HepG2 (cell line): Measurements from ENCODE around the gene SCAMP3. TPM values are rescaled to one million over a fixed set of nuclear protein-coding genes. Genes with fewer than 3 reads are reported as not detected.

ENCODE experiments used
- AKAP8 ChIP-seq: sonication (generic); formaldehyde crosslinking; IDR thresholded peaks from 2 replicates; pipeline ENCODE4 v1.5.1; 2020; ENCODE audit warnings: mild to moderate bottlenecking, missing genetic modification reagents
- GATAD1 ChIP-seq: IDR thresholded peaks from 2 replicates; pipeline ENCODE4 v1.6.1; 2016; ENCODE audit warnings: missing genetic modification reagents, missing compliant biosample characterization
- GLMP ChIP-seq: sonication (generic); formaldehyde crosslinking; IDR thresholded peaks from 2 replicates; pipeline ENCODE4 v1.9.0; 2021; ENCODE audit warnings: missing genetic modification reagents, mild to moderate bottlenecking, borderline replicate concordance
- GTF3A ChIP-seq: sonication (generic); formaldehyde crosslinking; conservative IDR thresholded peaks from 2 replicates; pipeline ENCODE4 v1.4.0; 2020; ENCODE audit warnings: mild to moderate bottlenecking, missing genetic modification reagents
- HMGXB4 ChIP-seq, 2 experiments: sonication (generic) in 1 of 2; formaldehyde crosslinking in 1 of 2; IDR thresholded peaks; 2 replicates each; pipeline versions ENCODE4 v1.4.0 to v1.6.1; 2018 to 2020; ENCODE audit warnings: missing genetic modification reagents in 2 of 2, borderline replicate concordance in 1 of 2, low read depth in 1 of 2, mild to moderate bottlenecking in 1 of 2, missing biosample characterization in 1 of 2
- HNF1A ChIP-seq, 2 experiments: sonication (generic) in 1 of 2; formaldehyde crosslinking in 1 of 2; IDR thresholded peaks; 2 replicates each; pipeline versions ENCODE4 v1.4.0 to v1.6.1; 2016 to 2020; ENCODE audit warnings: borderline replicate concordance in 1 of 2, low read depth in 1 of 2, mild to moderate bottlenecking in 1 of 2, missing genetic modification reagents in 1 of 2
- KLF11 ChIP-seq: IDR thresholded peaks from 2 replicates; pipeline ENCODE4 v1.6.1; 2016; ENCODE audit warnings: missing compliant biosample characterization
- MEIS2 ChIP-seq: sonication (generic); formaldehyde crosslinking; IDR thresholded peaks from 2 replicates; pipeline ENCODE4 v1.9.0; 2021; ENCODE audit warnings: mild to moderate bottlenecking, missing genetic modification reagents
- SAFB2 ChIP-seq: sonication (generic); formaldehyde crosslinking; IDR thresholded peaks from 2 replicates; pipeline ENCODE4 v1.5.1; 2020; ENCODE audit warnings: missing genetic modification reagents, low read depth, mild to moderate bottlenecking, borderline replicate concordance
- THRA ChIP-seq: sonication (generic); formaldehyde crosslinking; IDR thresholded peaks from 2 replicates; pipeline ENCODE4 v1.4.0; 2020; ENCODE audit warnings: missing genetic modification reagents, borderline replicate concordance
- YY1 ChIP-seq: IDR thresholded peaks from 2 replicates; pipeline ENCODE4 v1.6.1; 2011; ENCODE audit warnings: low read length, low read depth, moderate library complexity, mild to moderate bottlenecking; ENCODE audit not compliant: insufficient read depth, insufficient replicate concordance
- ZNF20 ChIP-seq: sonication (generic); formaldehyde crosslinking; IDR thresholded peaks from 2 replicates; pipeline ENCODE4 v1.4.0; 2020; ENCODE audit warnings: mild to moderate bottlenecking, moderate library complexity, missing genetic modification reagents
- ZNF317 ChIP-seq: sonication (generic); formaldehyde crosslinking; IDR thresholded peaks from 2 replicates; pipeline ENCODE4 v1.5.0; 2020; ENCODE audit warnings: mild to moderate bottlenecking, missing genetic modification reagents
- ZNF501 ChIP-seq: sonication (generic); formaldehyde crosslinking; IDR thresholded peaks from 2 replicates; pipeline ENCODE4 v1.5.1; 2020; ENCODE audit warnings: mild to moderate bottlenecking, moderate library complexity, missing genetic modification reagents
- polyA plus RNA-seq, 8 experiments: library from polyadenylated mRNA; depleted of rRNA in 3 of 8; stranded (reverse) in 7 of 8; unstranded in 1 of 8; fragments of >200 nt; fragmentation: Illumina TruSeq in 4 of 8; extraction: Trizol in 4 of 8; gene quantifications; 2 replicates each; pipeline versions ENCODE4 v1.2.1 to v1.2.3, GENCODE V29; 2011 to 2016; ENCODE audit warnings: low read depth in 4 of 8, missing spikeins in 1 of 8, mixed read lengths in 1 of 8; ENCODE audit not compliant: insufficient read depth in 1 of 8
- total RNA-seq, 5 experiments: library from RNA; depleted of rRNA; stranded (reverse); fragments of >200 nt; fragmentation: Illumina TruSeq; extraction: Trizol; gene quantifications; 2 replicates each; pipeline ENCODE4 v1.2.3, GENCODE V29; 2016; ENCODE audit warnings: low read depth in 1 of 5

The SCAMP3 gene
- total and polyA plus RNA-seq, 2 of the 13 experiments (the other 11 are each of a cell fraction or from before 2014, with no cell fraction given), result 46.8 to 83.3 TPM

GRCh38 chr1:155308493-155309422, 46.6 kb upstream of the SCAMP3 start, which contains the start of gene FDPS (continued):
- TF ChIP-seq THRA (CRISPR knock-in tag) (no peak), GLMP (CRISPR knock-in tag) (no peak), KLF11 (CRISPR knock-in tag) (no peak), MEIS2 (no peak; the same call in 1 of the 2 replicates), HNF1A (IDR thresholded peaks at IDR 0.05; ENCODE audit: low read depth) (no peak), HNF1A (CRISPR knock-in tag; IDR thresholded peaks at IDR 0.05; ENCODE audit: borderline replicate concordance) (peak; percentile 75; the same call in 1 of the 2 replicates), GTF3A (CRISPR knock-in tag) (no peak), AKAP8 (CRISPR knock-in tag) (peak; percentile 94; the same call in 1 of the 2 replicates), YY1 (peak; percentile 78), ZNF501 (CRISPR knock-in tag) (0 out of 2 replicates have a peak, but pooled peaks have one; percentile 31), SAFB2 (CRISPR knock-in tag) (peak; percentile 61; the same call in 1 of the 2 replicates), ZNF317 (CRISPR knock-in tag) (0 out of 2 replicates have a peak, but pooled peaks have one; percentile 26), GATAD1 (CRISPR knock-in tag) (peak; percentile 95), ZNF20 (CRISPR knock-in tag) (no peak), HMGXB4 (CRISPR knock-in tag; IDR thresholded peaks at IDR 0.05; ENCODE audit: borderline replicate concordance in 1 of 2, low read depth in 1 of 2) (peak; percentile 28 to 73; a peak in 3 of 4 replicates)
